Measurements from ENCODE around the gene UBASH3A.

The UBASH3A gene

DNA sequence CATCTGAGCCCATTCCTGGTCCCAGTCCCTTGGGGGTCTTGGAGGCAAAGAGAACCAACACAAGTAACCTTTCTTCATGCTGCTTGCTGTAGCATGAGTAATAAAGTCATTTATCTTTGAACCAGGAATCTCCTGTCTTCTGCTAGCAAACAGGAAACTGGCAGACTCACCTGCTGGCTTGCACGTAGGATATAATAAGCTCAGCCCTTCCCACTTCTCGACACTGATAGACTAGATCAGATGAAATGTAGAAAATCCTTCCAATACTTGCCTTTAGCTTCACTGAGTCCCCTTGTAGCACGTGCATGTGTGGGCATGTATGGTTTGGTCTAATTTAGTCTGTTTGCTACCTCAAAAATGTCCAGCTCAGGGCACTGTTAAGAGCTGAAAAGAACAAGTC, 46.4 kb upstream of the UBASH3A start:
- Histone ChIP-seq H3K27ac (ENCODE audit: low read depth, low read length, poor library complexity, severe bottlenecking) (no peak overlapping the region), H3K9me3 (ENCODE audit: low read length) (peaks cover 5% of the 10 kb centered on the region; the same call in 1 of the 2 replicates), H3K9me2 (ENCODE audit: low read depth, low read length) (no peaks in the 10 kb centered on the region), H3K9ac (ENCODE audit: low read length) (no peak overlapping the region), H3F3A (ENCODE audit: insufficient read depth, low read length) (no peaks in the 10 kb centered on the region), H2AFZ (ENCODE audit: low read length) (no peak overlapping the region), H3K27me3 (ENCODE audit: insufficient read depth, low read length) (peaks cover 28% of the 10 kb centered on the region; the same call in 1 of the 2 replicates), H3K4me2 (ENCODE audit: low read length) (no peak overlapping the region), H3K36me3 (ENCODE audit: insufficient read depth, low read length) (no peaks in the 10 kb centered on the region), H3K79me2 (ENCODE audit: insufficient read depth, low read length) (no peaks in the 10 kb centered on the region), H4K20me1 (ENCODE audit: insufficient read depth, low read length) (no peaks in the 10 kb centered on the region), H3K4me3 (ENCODE audit: low read depth, low read length, poor library complexity, severe bottlenecking) (no peak overlapping the region), H3K4me1 (ENCODE audit: insufficient read depth, low read length, severe bottlenecking) (no peaks in the 10 kb centered on the region)
- no peak for TF ChIP-seq EZH2 (IDR thresholded peaks at IDR 0.05; ENCODE audit: borderline replicate concordance, low read length)
- TF ChIP-seq, protein P1, sequence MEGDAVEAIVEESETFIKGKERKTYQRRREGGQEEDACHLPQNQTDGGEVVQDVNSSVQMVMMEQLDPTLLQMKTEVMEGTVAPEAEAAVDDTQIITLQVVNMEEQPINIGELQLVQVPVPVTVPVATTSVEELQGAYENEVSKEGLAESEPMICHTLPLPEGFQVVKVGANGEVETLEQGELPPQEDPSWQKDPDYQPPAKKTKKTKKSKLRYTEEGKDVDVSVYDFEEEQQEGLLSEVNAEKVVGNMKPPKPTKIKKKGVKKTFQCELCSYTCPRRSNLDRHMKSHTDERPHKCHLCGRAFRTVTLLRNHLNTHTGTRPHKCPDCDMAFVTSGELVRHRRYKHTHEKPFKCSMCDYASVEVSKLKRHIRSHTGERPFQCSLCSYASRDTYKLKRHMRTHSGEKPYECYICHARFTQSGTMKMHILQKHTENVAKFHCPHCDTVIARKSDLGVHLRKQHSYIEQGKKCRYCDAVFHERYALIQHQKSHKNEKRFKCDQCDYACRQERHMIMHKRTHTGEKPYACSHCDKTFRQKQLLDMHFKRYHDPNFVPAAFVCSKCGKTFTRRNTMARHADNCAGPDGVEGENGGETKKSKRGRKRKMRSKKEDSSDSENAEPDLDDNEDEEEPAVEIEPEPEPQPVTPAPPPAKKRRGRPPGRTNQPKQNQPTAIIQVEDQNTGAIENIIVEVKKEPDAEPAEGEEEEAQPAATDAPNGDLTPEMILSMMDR (IDR thresholded peaks at IDR 0.05; ENCODE audit: low read length) = no peak

DNA sequence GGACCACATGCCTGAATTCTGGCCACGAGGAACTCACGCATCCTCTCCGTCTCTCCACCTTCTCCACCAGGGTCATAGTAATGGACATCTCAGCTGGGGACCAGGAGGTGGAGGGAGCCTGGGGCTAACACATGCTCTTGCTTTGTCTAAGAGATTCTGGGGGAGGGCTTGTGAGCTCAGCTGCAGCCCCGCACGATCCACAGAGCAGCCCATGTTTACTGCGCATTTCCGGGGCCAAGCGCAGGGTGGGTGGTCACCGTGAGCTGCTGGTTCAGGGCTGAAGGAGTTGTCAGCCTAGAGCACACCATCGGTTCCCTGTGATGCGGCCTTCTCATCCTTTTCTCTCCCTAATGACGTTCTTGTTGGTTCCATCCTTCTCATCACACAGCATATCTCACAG, 45.4 kb upstream of the UBASH3A start:
- Histone ChIP-seq H2AFZ (ENCODE audit: low read length) (no peak overlapping the region), H3K27me3 (ENCODE audit: insufficient read depth, low read length) (peaks cover 26% of the 10 kb centered on the region; the same call in 1 of the 2 replicates), H3K4me1 (ENCODE audit: insufficient read depth, low read length, severe bottlenecking) (no peaks in the 10 kb centered on the region), H3F3A (ENCODE audit: insufficient read depth, low read length) (no peaks in the 10 kb centered on the region), H3K27ac (ENCODE audit: low read depth, low read length, poor library complexity, severe bottlenecking) (no peak overlapping the region), H4K20me1 (ENCODE audit: insufficient read depth, low read length) (no peaks in the 10 kb centered on the region), H3K79me2 (ENCODE audit: insufficient read depth, low read length) (no peaks in the 10 kb centered on the region), H3K9me3 (ENCODE audit: low read length) (peaks cover 5% of the 10 kb centered on the region; the same call in 1 of the 2 replicates), H3K4me3 (ENCODE audit: low read depth, low read length, poor library complexity, severe bottlenecking) (no peak overlapping the region), H3K4me2 (ENCODE audit: low read length) (no peak overlapping the region), H3K9ac (ENCODE audit: low read length) (no peak overlapping the region), H3K9me2 (ENCODE audit: low read depth, low read length) (no peaks in the 10 kb centered on the region), H3K36me3 (ENCODE audit: insufficient read depth, low read length) (no peaks in the 10 kb centered on the region)
- no peak for TF ChIP-seq EZH2 (IDR thresholded peaks at IDR 0.05; ENCODE audit: borderline replicate concordance, low read length)
- TF ChIP-seq, protein P1 (IDR thresholded peaks at IDR 0.05; ENCODE audit: low read length) = no peak

DNA sequence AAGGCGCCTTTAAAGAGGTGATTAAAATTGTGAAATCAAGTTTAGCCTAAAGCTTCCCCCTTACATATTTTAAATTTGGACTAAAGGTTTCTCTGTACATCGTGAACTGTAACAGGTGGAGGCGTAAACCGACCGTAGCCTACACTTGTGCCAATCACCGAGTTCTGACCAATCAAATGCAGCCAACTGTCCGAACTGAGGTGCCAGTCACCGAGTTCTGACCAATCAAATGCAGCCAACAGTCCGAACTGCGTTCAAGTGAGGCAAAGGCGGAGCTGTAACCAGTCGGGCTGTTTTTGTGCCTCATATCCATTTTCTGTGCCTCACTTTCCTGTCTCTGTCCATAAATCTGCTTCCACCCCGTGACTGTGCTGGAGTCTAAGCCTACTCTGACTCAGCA, 44.8 kb upstream of the UBASH3A start:
- TF ChIP-seq, protein P1 (IDR thresholded peaks at IDR 0.05; ENCODE audit: low read length) = no peak
- no peak for TF ChIP-seq EZH2 (IDR thresholded peaks at IDR 0.05; ENCODE audit: borderline replicate concordance, low read length)
- no peaks in the 10 kb centered on the region for H4K20me1 ChIP-seq (ENCODE audit: insufficient read depth, low read length)
- H3K36me3 ChIP-seq (ENCODE audit: insufficient read depth, low read length) = no peaks in the 10 kb centered on the region
- H2AFZ ChIP-seq (ENCODE audit: low read length) = no peak overlapping the region
- H3K79me2 ChIP-seq (ENCODE audit: insufficient read depth, low read length) = no peaks in the 10 kb centered on the region
- no peaks in the 10 kb centered on the region for H3F3A ChIP-seq (ENCODE audit: insufficient read depth, low read length)
- H3K4me2 ChIP-seq (ENCODE audit: low read length) = no peak overlapping the region
- H3K27ac ChIP-seq (ENCODE audit: low read depth, low read length, poor library complexity, severe bottlenecking) = no peak overlapping the region
- no peaks in the 10 kb centered on the region for H3K9me2 ChIP-seq (ENCODE audit: low read depth, low read length)
- no peak overlapping the region for H3K4me3 ChIP-seq (ENCODE audit: low read depth, low read length, poor library complexity, severe bottlenecking)
- H3K27me3 ChIP-seq (ENCODE audit: insufficient read depth, low read length) = peaks cover 24% of the 10 kb centered on the region; the same call in 1 of the 2 replicates
- H3K9me3 ChIP-seq (ENCODE audit: low read length) = peaks cover 5% of the 10 kb centered on the region; the same call in 1 of the 2 replicates
- H3K4me1 ChIP-seq (ENCODE audit: insufficient read depth, low read length, severe bottlenecking) = no peaks in the 10 kb centered on the region
- no peak overlapping the region for H3K9ac ChIP-seq (ENCODE audit: low read length)
